Adrenal gland (tissue), 12 donors: ENCODE measurements around the gene TBX3. TPM values are rescaled to one million over a fixed set of nuclear protein-coding genes. Genes with fewer than 3 reads are reported as not detected.

Experiments used
- DNase-seq, 7 donors: peaks; one replicate each; pipeline ENCODE4 v3.0.0-alpha.2; 2019 to 2020
- H3K27ac ChIP-seq, 5 donors: fragments of 200-600 bp; sonication (generic) in 4 of 5; 1 replicate in 3 of 5; 2 replicates in 2 of 5; pipeline versions ENCODE4 v1.5.1 to v1.8.0; 2016 to 2020; ENCODE audit warnings: mild to moderate bottlenecking in 1 of 5
- H3K27me3 ChIP-seq: fragments of 200-600 bp; 2 replicates; pipeline ENCODE4 v1.8.0; 2021
- H3K36me3 ChIP-seq, 2 donors: fragments of 200-600 bp; replicated peaks in 1 of 2; 1 replicate in 1 of 2; 2 replicates in 1 of 2; pipeline versions ENCODE4 v1.5.1 to v1.8.0; 2018 to 2022
- H3K4me1 ChIP-seq, 2 donors: fragments of 200-600 bp; replicated peaks in 1 of 2; 1 replicate in 1 of 2; 2 replicates in 1 of 2; pipeline versions ENCODE4 v1.5.1 to v1.8.0; 2018 to 2021
- H3K4me3 ChIP-seq, 4 donors: fragments of 200-600 bp; sonication (generic) in 3 of 4; one replicate each; pipeline ENCODE4 v1.5.1; 2016 to 2018
- H3K9me3 ChIP-seq, 3 donors: fragments of 200-600 bp; sonication (generic) in 1 of 3; replicated peaks in 1 of 3; 1 replicate in 2 of 3; 2 replicates in 1 of 3; pipeline versions ENCODE4 v1.5.1 to v1.8.0; 2016 to 2021
- POLR2A ChIP-seq, 2 donors: fragments of 450-650 bp; IDR thresholded peaks; one replicate each; pipeline ENCODE4 v1.6.1; 2017; ENCODE audit warnings: antibody characterized with exemption in 2 of 2, mild to moderate bottlenecking in 2 of 2, moderate library complexity in 1 of 2
- WGBS, 4 donors: extraction: QIAGEN DNeasy Blood & Tissue Kit in 2 of 4; methylation state at CpG; one replicate each; pipeline versions ENCODE4 v1.1.5 to v1.1.7; 2013 to 2017; 5-methylcytosine and 5-hydroxymethylcytosine counted together
- intact Hi-C, 2 donors: fragments of 100-400 bp; cut with DNase I; formaldehyde crosslinking; loops; one replicate each; pipeline versions ENCODE4 v1.14.1 to v1.15.0; 2022 to 2023
- polyA plus RNA-seq, 3 donors: library from polyadenylated mRNA; stranded (reverse); fragments of 200-250 nt in 2 of 3; fragments of 350-450 nt in 1 of 3; fragmentation: Illumina TruSeq in 1 of 3; extraction: RNeasy Lipid Tissue Mini Kit (QIAGEN cat#74804) in 1 of 3; gene quantifications; one replicate each; pipeline ENCODE4 v1.2.3, GENCODE V29; 2013 to 2014
- total RNA-seq, 9 donors: library from RNA; depleted of rRNA in 4 of 9; stranded (reverse); fragments of >200 nt in 4 of 9; fragments of 120-200 nt in 1 of 9; fragmentation: NEBNext Ultra II Directional in 1 of 9; extraction: Animal tissue kit (Norgen Biotek cat#: 25700) in 1 of 9; gene quantifications; one replicate each; pipeline versions ENCODE4 v1.1.0 to v1.2.4, GENCODE V29; 2013 to 2023
- TF ChIP-seq, protein P1 (sequence below), 6 experiments: fragments of 450-650 bp in 4 of 6; fragments of 200-600 bp in 2 of 6; sonication (generic) in 1 of 6; IDR thresholded peaks; 1 replicate in 5 of 6; 2 replicates in 1 of 6; pipeline versions ENCODE4 v1.5.1 to v1.8.0; 2016 to 2021; ENCODE audit warnings: antibody characterized with exemption in 6 of 6, mild to moderate bottlenecking in 2 of 6, moderate library complexity in 1 of 6
- donor health status: healthy with polysubstance abuse.
- donor health status: Bipolar disorder and iron deficiency.
- donor health status: DM: yes; HTN: yes; CAD: no.
- donor health status: DM: no; HTN: no; CAD: no.
- donor health status: DM: no; HTN: no; CAD: no.
- donor health status: DM: yes; HTN: yes; CAD: no.

Gene TBX3
- total and polyA plus RNA-seq, 12 donors: 156 to 602 (median 354) TPM

DNA sequence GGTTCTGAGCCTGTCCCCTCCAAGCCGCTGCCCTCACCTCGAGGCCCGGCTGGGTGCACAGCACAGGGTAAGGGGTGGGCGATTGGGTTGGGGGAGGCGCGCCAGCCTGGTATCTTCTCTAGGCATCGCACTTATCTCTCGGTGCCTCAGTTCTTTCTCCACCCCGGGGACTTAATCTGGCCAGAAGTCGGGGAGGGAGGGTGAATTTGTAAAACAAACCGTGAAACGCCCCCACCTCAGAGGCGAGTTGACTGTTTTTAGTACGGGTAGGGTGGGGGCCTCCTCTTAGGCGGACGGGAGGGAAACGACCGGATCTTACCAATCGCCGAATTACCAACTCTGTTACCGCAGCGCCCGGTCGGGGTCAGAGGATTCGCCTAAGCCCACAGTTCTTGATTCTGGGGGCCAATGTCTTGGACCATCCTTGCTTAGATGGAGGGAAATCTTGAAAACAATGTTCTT, 1.4 kb upstream of the TBX3 start:
- intact Hi-C loops: loop anchor here in 1 of 2 donors (10.0 kb wide), 1 partner anchor 89 kb away; no protein-coding TSS in a partner anchor

DNA sequence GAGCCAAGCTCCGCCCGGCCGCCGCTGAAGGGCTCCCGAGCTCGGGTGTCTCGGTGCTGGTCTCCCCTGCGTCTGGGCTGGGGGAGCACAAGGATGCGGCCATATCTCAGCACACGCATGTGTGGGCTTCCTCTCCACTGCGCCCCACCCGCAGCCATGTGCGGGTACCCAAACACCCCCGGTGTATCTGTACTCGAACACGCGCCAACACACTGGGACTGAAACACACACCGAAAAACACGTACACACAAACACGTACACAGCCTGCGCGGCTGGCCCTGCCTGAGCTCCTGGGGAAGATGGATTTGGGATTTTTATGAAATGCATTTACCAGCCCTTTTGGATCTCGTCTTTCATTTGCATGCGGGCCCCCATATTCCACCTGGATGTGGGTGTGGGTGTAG, 897 bp upstream of the TBX3 start:
- peak overlapping the region; percentile 71 to 99 (median 96) for H3K27ac ChIP-seq
- peaks cover 5 to 11% of the 10 kb centered on the region in 2 donors for H3K4me1 ChIP-seq
- 1 to 11% (median 2%) methylated on average over 8 to 24 of the region's 24 CpGs for WGBS, 4 donors
- TF ChIP-seq POLR2A (IDR thresholded peaks at IDR 0.05): no peak
- TF ChIP-seq, protein P1, sequence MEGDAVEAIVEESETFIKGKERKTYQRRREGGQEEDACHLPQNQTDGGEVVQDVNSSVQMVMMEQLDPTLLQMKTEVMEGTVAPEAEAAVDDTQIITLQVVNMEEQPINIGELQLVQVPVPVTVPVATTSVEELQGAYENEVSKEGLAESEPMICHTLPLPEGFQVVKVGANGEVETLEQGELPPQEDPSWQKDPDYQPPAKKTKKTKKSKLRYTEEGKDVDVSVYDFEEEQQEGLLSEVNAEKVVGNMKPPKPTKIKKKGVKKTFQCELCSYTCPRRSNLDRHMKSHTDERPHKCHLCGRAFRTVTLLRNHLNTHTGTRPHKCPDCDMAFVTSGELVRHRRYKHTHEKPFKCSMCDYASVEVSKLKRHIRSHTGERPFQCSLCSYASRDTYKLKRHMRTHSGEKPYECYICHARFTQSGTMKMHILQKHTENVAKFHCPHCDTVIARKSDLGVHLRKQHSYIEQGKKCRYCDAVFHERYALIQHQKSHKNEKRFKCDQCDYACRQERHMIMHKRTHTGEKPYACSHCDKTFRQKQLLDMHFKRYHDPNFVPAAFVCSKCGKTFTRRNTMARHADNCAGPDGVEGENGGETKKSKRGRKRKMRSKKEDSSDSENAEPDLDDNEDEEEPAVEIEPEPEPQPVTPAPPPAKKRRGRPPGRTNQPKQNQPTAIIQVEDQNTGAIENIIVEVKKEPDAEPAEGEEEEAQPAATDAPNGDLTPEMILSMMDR (IDR thresholded peaks at IDR 0.05): no peak
- peak overlapping the region in 2 of 4 donors; percentile 35 to 74 for H3K4me3 ChIP-seq
- no peaks in the 10 kb centered on the region for H3K27me3 ChIP-seq
- intact Hi-C loops: loop anchor here in 1 of 2 donors (10.0 kb wide), 1 partner anchor 90 kb away; no protein-coding TSS in a partner anchor
- H3K36me3 ChIP-seq: peaks cover 0 to 18% of the 10 kb centered on the region in 2 donors
- no peak for DNase-seq
- no peaks in the 10 kb centered on the region for H3K9me3 ChIP-seq

More for the DNA sequence above, 1.4 kb upstream of the TBX3 start:
- peak in 4 of 7 donors; percentile 44 to 64 (median 57) for DNase-seq
- TF ChIP-seq, protein P1 (IDR thresholded peaks at IDR 0.05): no peak
- no peak for TF ChIP-seq POLR2A (IDR thresholded peaks at IDR 0.05)
- H3K4me3 ChIP-seq: peak overlapping the region in 2 of 4 donors; percentile 35 to 74
- no peaks in the 10 kb centered on the region for H3K9me3 ChIP-seq
- 28 to 44% (median 37%) methylated on average over 22 to 25 of the region's 25 CpGs for WGBS, 4 donors
- peak overlapping the region; percentile 71 to 99 (median 96) for H3K27ac ChIP-seq
- H3K27me3 ChIP-seq: no peaks in the 10 kb centered on the region
- H3K36me3 ChIP-seq: peaks cover 0 to 13% of the 10 kb centered on the region in 2 donors
- H3K4me1 ChIP-seq: peaks cover 5 to 13% of the 10 kb centered on the region in 2 donors

DNA sequence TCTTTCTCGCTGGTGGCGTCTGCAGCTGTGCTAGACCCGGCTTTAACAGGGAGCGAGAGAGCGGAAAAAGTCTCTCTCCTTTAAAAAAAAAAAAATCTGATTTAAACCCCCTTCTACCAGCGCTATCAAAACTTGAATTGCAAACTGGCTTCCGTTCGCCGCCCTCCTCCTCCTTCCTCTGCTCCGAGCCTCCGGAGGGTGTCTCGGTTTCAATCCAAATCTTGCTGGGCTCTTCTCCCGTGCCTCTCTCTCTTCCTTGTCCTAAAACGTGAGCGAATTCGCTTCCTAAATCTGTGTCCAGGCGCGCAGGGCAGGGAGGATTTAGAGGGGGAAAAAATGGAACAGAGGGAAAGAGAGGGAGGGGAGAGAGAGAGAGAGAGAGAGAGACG, 272 bp downstream of the TBX3 start:
- Histone ChIP-seq H3K27ac (peak overlapping the region; percentile 93 to 99 (median 97)), H3K4me1 (peaks cover 5 to 14% of the 10 kb centered on the region in 2 donors), H3K36me3 (peaks cover 0 to 29% of the 10 kb centered on the region in 2 donors), H3K4me3 (peak overlapping the region; percentile 74 to 90 (median 84)), H3K27me3 (no peaks in the 10 kb centered on the region), H3K9me3 (no peaks in the 10 kb centered on the region)
- TF ChIP-seq, protein P1 (IDR thresholded peaks at IDR 0.05): no peak
- no peak for TF ChIP-seq POLR2A (IDR thresholded peaks at IDR 0.05)
- intact Hi-C loops: loop anchor here in 1 of 2 donors (10.0 kb wide), 1 partner anchor 91 kb away; no protein-coding TSS in a partner anchor
- 0 to 2% (median 1%) methylated on average over 18 to 19 of the region's 19 CpGs for whole genome bisulfite sequencing, 4 donors
- no peak for DNase-seq

DNA sequence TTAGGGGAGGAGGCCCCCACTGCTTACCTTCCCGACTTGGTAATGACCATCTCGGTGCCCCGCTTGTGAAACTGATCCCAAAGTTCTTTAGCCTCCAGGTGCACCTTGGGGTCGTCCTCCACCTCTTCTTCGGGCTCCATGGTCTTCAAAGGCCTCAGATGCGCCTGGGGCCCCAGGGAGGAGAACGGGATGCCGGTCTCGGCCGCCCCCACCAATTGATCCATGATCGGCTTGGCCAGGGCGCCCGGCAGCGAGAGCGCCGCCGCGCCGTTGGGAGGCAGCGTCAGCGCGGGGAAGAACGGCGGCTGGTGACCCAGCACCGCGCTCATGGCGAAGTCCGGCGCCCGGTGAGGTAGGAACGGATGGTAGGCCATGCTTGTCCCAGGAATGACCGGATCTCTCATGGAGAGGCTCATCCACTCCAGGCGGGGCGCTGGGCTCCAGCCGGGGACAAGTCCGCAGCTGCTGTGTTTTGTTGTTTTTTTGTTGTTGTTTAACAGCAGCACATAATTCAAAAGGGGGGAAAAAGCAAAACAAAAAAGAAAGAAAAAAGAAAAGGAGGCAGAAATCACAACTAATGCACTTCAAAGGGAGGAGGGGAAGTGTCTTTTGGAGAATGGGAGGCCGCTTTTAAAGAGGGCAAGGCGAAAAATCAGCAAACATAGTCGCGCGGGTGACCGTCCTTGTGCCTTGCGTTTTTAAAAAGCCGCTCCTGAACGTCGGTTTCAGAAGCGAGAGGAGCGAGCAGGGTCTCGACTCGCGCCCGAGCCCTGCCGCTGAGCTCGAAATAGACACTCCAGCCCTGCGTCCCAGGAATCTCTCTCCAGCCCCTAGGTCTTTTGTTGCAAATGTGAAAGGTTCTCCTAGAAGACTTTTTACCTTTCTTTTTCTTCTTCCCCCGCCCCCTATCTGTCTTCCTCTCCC, 928 bp downstream of the TBX3 start:
- intact Hi-C loops: loop anchor here in 1 of 2 donors (10.0 kb wide), 1 partner anchor 92 kb away; no protein-coding TSS in a partner anchor
- peak in 4 of 7 donors; percentile 41 to 73 (median 57) for DNase-seq
- 1 to 3% (median 2%) methylated on average over 32 to 56 of the region's 56 CpGs for WGBS, 4 donors
- H3K27me3 ChIP-seq: no peaks in the 10 kb centered on the region
- peak overlapping the region; percentile 93 to 99 (median 97) for H3K27ac ChIP-seq
- H3K4me3 ChIP-seq: peak overlapping the region; percentile 74 to 90 (median 84)
- no peaks in the 10 kb centered on the region for H3K9me3 ChIP-seq
- peaks cover 5 to 16% of the 10 kb centered on the region in 2 donors for H3K4me1 ChIP-seq
- TF ChIP-seq, protein P1 (IDR thresholded peaks at IDR 0.05): no peak
- peak in 1 of 2 donors; percentile 2 for TF ChIP-seq POLR2A (IDR thresholded peaks at IDR 0.05)
- peaks cover 0 to 36% of the 10 kb centered on the region in 2 donors for H3K36me3 ChIP-seq
